ENCODE data around the gene ELAVL1.

- TF ChIP-seq CTCF (conservative IDR thresholded peaks at IDR 0.05; ENCODE audit: low read depth, low read length) (no peak), EZH2 (IDR thresholded peaks at IDR 0.05; ENCODE audit: low read length, unreplicated experiment) (no peak), EZH2phosphoT487 (IDR thresholded peaks at IDR 0.05; ENCODE audit: borderline replicate concordance, low read length) (no peak)
Measured at GRCh38 chr19:7995810-7996158, 9.7 kb downstream of the ELAVL1 start.
